ENCODE measurements around the gene PTPRN2.

GRCh38 chr7:158542651-158543566 lies 44.7 kb downstream of the PTPRN2 start:
- TF ChIP-seq CTCF (IDR thresholded peaks at IDR 0.05), result no peak
- no peak for TF ChIP-seq POLR2A (IDR thresholded peaks at IDR 0.05)
